Suprapubic skin (tissue), 3 donors: ENCODE data around the gene RPL36A.

Source experiments
- CTCF ChIP-seq, 2 donors: fragments of 200-600 bp in 1 of 2; fragments of 450-650 bp in 1 of 2; sonication (generic) in 1 of 2; IDR thresholded peaks; one replicate each; pipeline ENCODE4 v1.5.1; 2016 to 2019; ENCODE audit warnings: antibody characterized with exemption in 2 of 2, mild to moderate bottlenecking in 1 of 2, moderate library complexity in 1 of 2
- POLR2A ChIP-seq, 2 donors: fragments of 450-650 bp; IDR thresholded peaks; one replicate each; pipeline ENCODE4 v1.6.1; 2017; ENCODE audit warnings: antibody characterized with exemption in 2 of 2, mild to moderate bottlenecking in 2 of 2, moderate library complexity in 2 of 2

DNA sequence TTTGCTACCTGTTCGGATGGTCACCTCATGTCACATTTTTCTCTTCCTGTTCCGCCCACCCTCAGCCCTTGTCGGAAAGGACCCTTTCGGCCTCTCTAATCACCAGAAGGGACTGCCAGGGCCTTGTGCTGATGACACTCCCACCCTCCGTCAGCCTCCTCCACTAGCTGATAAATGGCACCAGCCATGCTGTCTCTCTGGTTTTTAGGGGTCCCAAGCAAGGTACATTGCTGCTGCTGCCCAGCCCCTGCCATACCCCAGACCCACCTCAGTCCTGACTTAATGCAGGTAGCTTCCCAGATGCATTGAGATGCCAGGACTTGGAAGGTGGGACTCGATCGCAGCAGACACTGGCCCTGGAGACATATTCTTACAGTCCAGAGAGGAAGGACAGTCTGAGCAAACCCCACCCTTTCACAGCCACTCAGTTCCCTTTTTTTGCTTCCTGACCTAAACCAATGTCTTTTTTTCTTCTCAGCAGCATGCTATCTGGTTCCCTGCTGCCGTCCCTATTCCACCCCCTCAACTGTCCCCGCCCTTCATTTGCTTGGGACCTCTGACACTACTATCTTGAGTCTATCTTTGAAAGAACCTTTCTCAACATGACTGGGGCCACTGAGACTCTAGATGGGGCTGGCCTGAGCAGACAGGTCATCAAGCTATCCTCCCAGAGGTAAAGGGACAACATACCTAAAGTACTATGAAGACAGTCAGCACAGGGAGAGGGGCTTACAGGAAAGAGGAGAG is 4.8 kb upstream of the RPL36A start, which contains the start of gene BTK:
- TF ChIP-seq CTCF (IDR thresholded peaks at IDR 0.05) (no peak), POLR2A (IDR thresholded peaks at IDR 0.05) (no peak)
